ENCODE measurements around the gene HCAR3. TPM values are rescaled to one million over a fixed set of nuclear protein-coding genes. Genes with fewer than 3 reads are reported as not detected.
"Not testable (repeated sequence)": the region's sequence is repeated elsewhere in the genome, so short reads cannot be mapped to it uniquely, and the experiment has no call there.

Gene HCAR3
- total RNA-seq = 1 to 10 TPM in 2 of 5 donors, under 1 TPM in 1, not detected in 2; 0.37 to 1.8 (median 1.8) TPM
- 1 to 10 TPM in 2 of 3 donors, not detected in 1; 1.2 to 8.3 TPM for polyA plus RNA-seq
- long read RNA-seq, donor 1 = 0 reads
- long read RNA-seq, donor 2 = 0 reads
- long read RNA-seq, donor 3 = 0 reads
- long read RNA-seq, donor 4 = 0 reads
- long read RNA-seq, donor 5 = 0 reads
- long read RNA-seq, donor 6 = 0 reads
- long read RNA-seq, donor 7 = 0 reads
- long read RNA-seq, donor 8 = 0 reads
- long read RNA-seq, donor 9 = 0 reads
- long read RNA-seq, donor 10 = 0 reads

- DNase-seq; intact Hi-C loops (cut with DNase I; ENCODE audit: low total_unique reads): not testable (repeated sequence)
- WGBS, 5 donors = 75 to 86% (median 84%) methylated on average over 10 of the region's 10 CpGs
Observed at GRCh38 chr12:122716658-122717057, at the start of gene HCAR3. TSS of gene HCAR3 (minus strand) at chr12:122716811. CDS start at chr12:122716737, 74 bp downstream.

GRCh38 chr12:122757568-122757967 is 41.0 kb upstream of the HCAR3 start:
- H3K4me1 ChIP-seq = peaks cover 12 to 46% (median 23%) of the 10 kb centered on the region in 4 donors
- TF ChIP-seq POLR2AphosphoS5 (IDR thresholded peaks at IDR 0.05) (no peak), EP300 (IDR thresholded peaks at IDR 0.05) (no peak), POLR2A (IDR thresholded peaks at IDR 0.05) (no peak)
- TF ChIP-seq, protein P1, sequence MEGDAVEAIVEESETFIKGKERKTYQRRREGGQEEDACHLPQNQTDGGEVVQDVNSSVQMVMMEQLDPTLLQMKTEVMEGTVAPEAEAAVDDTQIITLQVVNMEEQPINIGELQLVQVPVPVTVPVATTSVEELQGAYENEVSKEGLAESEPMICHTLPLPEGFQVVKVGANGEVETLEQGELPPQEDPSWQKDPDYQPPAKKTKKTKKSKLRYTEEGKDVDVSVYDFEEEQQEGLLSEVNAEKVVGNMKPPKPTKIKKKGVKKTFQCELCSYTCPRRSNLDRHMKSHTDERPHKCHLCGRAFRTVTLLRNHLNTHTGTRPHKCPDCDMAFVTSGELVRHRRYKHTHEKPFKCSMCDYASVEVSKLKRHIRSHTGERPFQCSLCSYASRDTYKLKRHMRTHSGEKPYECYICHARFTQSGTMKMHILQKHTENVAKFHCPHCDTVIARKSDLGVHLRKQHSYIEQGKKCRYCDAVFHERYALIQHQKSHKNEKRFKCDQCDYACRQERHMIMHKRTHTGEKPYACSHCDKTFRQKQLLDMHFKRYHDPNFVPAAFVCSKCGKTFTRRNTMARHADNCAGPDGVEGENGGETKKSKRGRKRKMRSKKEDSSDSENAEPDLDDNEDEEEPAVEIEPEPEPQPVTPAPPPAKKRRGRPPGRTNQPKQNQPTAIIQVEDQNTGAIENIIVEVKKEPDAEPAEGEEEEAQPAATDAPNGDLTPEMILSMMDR (IDR thresholded peaks at IDR 0.05) = no peak
- intact Hi-C loops (cut with DNase I; ENCODE audit: low total_unique reads) = no loop called here
- no peaks in the 10 kb centered on the region for H3K9me3 ChIP-seq
- no peak overlapping the region for H3K27ac ChIP-seq
- no peaks in the 10 kb centered on the region for H3K27me3 ChIP-seq
- no peak overlapping the region for H3K4me3 ChIP-seq
- DNase-seq = no peak
- WGBS, 5 donors = 72 to 91% (median 85%) methylated on average over 1 of the region's 1 CpG
- peaks cover 29 to 84% (median 82%) of the 10 kb centered on the region in 4 donors for H3K36me3 ChIP-seq

More at GRCh38 chr12:122716658-122717057, at the start of gene HCAR3:
- not testable (repeated sequence) for H3K27me3 ChIP-seq, H3K4me1 ChIP-seq, H3K4me3 ChIP-seq, H3K9me3 ChIP-seq, H3K27ac ChIP-seq, H3K36me3 ChIP-seq

DNA sequence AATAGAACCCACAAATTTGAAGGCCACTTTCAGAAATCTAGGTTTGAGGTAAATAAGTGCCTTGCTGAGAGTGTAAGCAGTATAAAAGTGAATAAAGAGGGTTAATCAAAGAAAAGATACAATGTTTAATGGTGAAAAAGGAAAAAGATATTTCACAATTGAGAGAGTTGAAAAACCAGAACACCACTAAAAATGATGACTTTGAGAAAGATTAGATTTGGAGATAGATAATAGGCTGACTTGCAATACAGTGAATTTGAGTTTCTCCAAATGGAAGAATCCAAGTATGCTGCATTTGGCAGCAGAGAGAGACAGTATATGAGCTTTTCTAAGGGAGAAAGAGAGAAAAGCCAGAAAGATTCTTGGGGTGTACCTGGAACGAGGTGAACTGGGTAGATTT is 38.2 kb upstream of the HCAR3 start:
- H3K36me3 ChIP-seq = peaks cover 29 to 60% (median 56%) of the 10 kb centered on the region in 4 donors
- intact Hi-C loops (cut with DNase I; ENCODE audit: low total_unique reads) = loop anchor here (5.0 kb wide), 1 partner anchor 107 kb away; no protein-coding TSS in a partner anchor
- H3K27ac ChIP-seq = no peak overlapping the region
- H3K27me3 ChIP-seq = no peaks in the 10 kb centered on the region
- H3K9me3 ChIP-seq = no peaks in the 10 kb centered on the region
- 41 to 98% (median 91%) methylated on average over 1 of the region's 1 CpG for WGBS, 5 donors
- H3K4me1 ChIP-seq = peaks cover 12 to 53% (median 29%) of the 10 kb centered on the region in 4 donors
- DNase-seq = no peak
- TF ChIP-seq POLR2A (IDR thresholded peaks at IDR 0.05) (no peak), POLR2AphosphoS5 (IDR thresholded peaks at IDR 0.05) (no peak), EP300 (IDR thresholded peaks at IDR 0.05) (no peak)
- TF ChIP-seq, protein P1 (IDR thresholded peaks at IDR 0.05) = no peak
- no peak overlapping the region for H3K4me3 ChIP-seq

GRCh38 chr12:122753319-122753650 is 36.7 kb upstream of the HCAR3 start:
- no peak for DNase-seq
- H3K4me1 ChIP-seq = peaks cover 12 to 40% (median 23%) of the 10 kb centered on the region in 4 donors
- H3K27ac ChIP-seq = peak overlapping the region; percentile 78 to 89 (median 85)
- 3 to 5% (median 4%) methylated on average over 5 of the region's 5 CpGs for WGBS, 5 donors
- TF ChIP-seq EP300 (IDR thresholded peaks at IDR 0.05) (no peak), POLR2A (IDR thresholded peaks at IDR 0.05) (no peak), POLR2AphosphoS5 (IDR thresholded peaks at IDR 0.05) (no peak)
- TF ChIP-seq, protein P1 (IDR thresholded peaks at IDR 0.05) = no peak
- peaks cover 19 to 47% (median 41%) of the 10 kb centered on the region in 4 donors for H3K36me3 ChIP-seq
- H3K4me3 ChIP-seq = peak overlapping the region; percentile 69 to 93 (median 82)
- intact Hi-C loops (cut with DNase I; ENCODE audit: low total_unique reads) = loop anchor here (5.0 kb wide), 1 partner anchor 106 kb away; no protein-coding TSS in a partner anchor
- H3K27me3 ChIP-seq = no peaks in the 10 kb centered on the region
- no peaks in the 10 kb centered on the region for H3K9me3 ChIP-seq

Data from stomach (tissue), 19 donors.